ENCODE results near the gene FAM171A2.

The FAM171A2 gene

GRCh38 chr17:44352828-44353671 lies 10.6 kb downstream of the FAM171A2 start:
- H3K27ac ChIP-seq, result peak overlapping the region; percentile 71
- TF ChIP-seq CTCF (IDR thresholded peaks at IDR 0.05), result no peak
- no peak for TF ChIP-seq ZFX (IDR thresholded peaks at IDR 0.05; ENCODE audit: borderline replicate concordance)

GRCh38 chr17:44351961-44352827 lies 11.5 kb downstream of the FAM171A2 start:
- H3K27ac ChIP-seq, result no peak overlapping the region
- TF ChIP-seq CTCF (IDR thresholded peaks at IDR 0.05) (no peak), ZFX (IDR thresholded peaks at IDR 0.05; ENCODE audit: borderline replicate concordance) (no peak)

- TF ChIP-seq CTCF (IDR thresholded peaks at IDR 0.05) (no peak), ZFX (IDR thresholded peaks at IDR 0.05; ENCODE audit: borderline replicate concordance) (no peak)
- H3K27ac ChIP-seq, result no peak overlapping the region
Observed at GRCh38 chr17:44351464-44351863, 12.2 kb downstream of the FAM171A2 start.

- TF ChIP-seq ZFX (IDR thresholded peaks at IDR 0.05; ENCODE audit: borderline replicate concordance), result no peak
- TF ChIP-seq CTCF (IDR thresholded peaks at IDR 0.05), result peak; percentile 85
- no peak overlapping the region for H3K27ac ChIP-seq
Observed at GRCh38 chr17:44350733-44351226, 12.9 kb downstream of the FAM171A2 start.

GRCh38 chr17:44349553-44350070 lies 14.0 kb downstream of the FAM171A2 start:
- no peak overlapping the region for H3K27ac ChIP-seq
- TF ChIP-seq ZFX (IDR thresholded peaks at IDR 0.05; ENCODE audit: borderline replicate concordance), result no peak
- TF ChIP-seq CTCF (IDR thresholded peaks at IDR 0.05), result no peak

GRCh38 chr17:44348988-44349364 lies 14.7 kb downstream of the FAM171A2 start:
- H3K27ac ChIP-seq, result no peak overlapping the region
- TF ChIP-seq ZFX (IDR thresholded peaks at IDR 0.05; ENCODE audit: borderline replicate concordance) (no peak), CTCF (IDR thresholded peaks at IDR 0.05) (no peak)
